Activated CD4-positive, alpha-beta T cell treated with anti-CD3 and anti-CD28 coated beads for 36 hours (primary cell): ENCODE results near the gene TAP1. TPM values are rescaled to one million over a fixed set of nuclear protein-coding genes. Genes with fewer than 3 reads are reported as not detected.

Experiments used
- total RNA-seq, 2 experiments: library from RNA; stranded (reverse); gene quantifications; one replicate each; pipeline ENCODE4 v1.2.3, GENCODE V29; 2021

The TAP1 gene
- total RNA-seq, 2 experiments from 2014 or later, result 191 to 255 TPM

Other genes with a start within 250 kb of the TAP1 start
- gene HLA-DQA1, start 216.3 kb downstream of the TAP1 start, total RNA-seq, result under 1 TPM; 0.32 to 0.61 TPM
- 1 to 10 TPM; 2.3 to 3.1 TPM for gene HLA-DQB1, start 187.0 kb downstream of the TAP1 start, total RNA-seq
- under 1 TPM in 1 of 2 experiments, not detected in 1; 0.11 TPM for gene HLA-DQA2, start 112.3 kb downstream of the TAP1 start, total RNA-seq
- gene HLA-DQB2, start 90.2 kb downstream of the TAP1 start, total RNA-seq, result under 1 TPM; 0.61 to 0.69 TPM
- gene HLA-DOB, start 36.7 kb downstream of the TAP1 start, total RNA-seq, result 1 to 10 TPM; 1.5 to 1.6 TPM
- 100 to 1,000 TPM in 1 of 2 experiments, 10 to 100 TPM in 1; 96.4 to 150 TPM for gene TAP2, start 15.0 kb downstream of the TAP1 start, total RNA-seq
- 100 to 1,000 TPM; 238 to 338 TPM for gene PSMB8, start 9.7 kb downstream of the TAP1 start, total RNA-seq
- gene PSMB9, start 488 bp upstream of the TAP1 start, total RNA-seq, result 100 to 1,000 TPM; 210 to 282 TPM
- 1 to 10 TPM; 1.9 to 2.3 TPM for gene HLA-DMB, start 87.3 kb upstream of the TAP1 start, total RNA-seq
- gene HLA-DMA, start 99.4 kb upstream of the TAP1 start, total RNA-seq, result 10 to 100 TPM; 11.8 TPM
- gene BRD2, start 114.9 kb upstream of the TAP1 start, total RNA-seq, result 100 to 1,000 TPM; 230 to 338 TPM
- 1 to 10 TPM; 1.7 to 3.3 TPM for gene HLA-DOA, start 155.9 kb upstream of the TAP1 start, total RNA-seq
- gene HLA-DPA1, start 219.9 kb upstream of the TAP1 start, total RNA-seq, result 10 to 100 TPM; 11.5 to 13.3 TPM
- 1 to 10 TPM; 5.2 to 5.4 TPM for gene HLA-DPB1, start 222.3 kb upstream of the TAP1 start, total RNA-seq